Activated CD8-positive, alpha-beta memory T cell treated with anti-CD3 and anti-CD28 coated beads, Interleukin-2, amount 50 U/mL, for 48 hours (primary cell): ENCODE results near the gene FZD8.

ENCODE experiments used
- DNase-seq: peaks from one replicate; pipeline ENCODE4 v3.0.0-alpha.2; 2020

The FZD8 gene

DNA sequence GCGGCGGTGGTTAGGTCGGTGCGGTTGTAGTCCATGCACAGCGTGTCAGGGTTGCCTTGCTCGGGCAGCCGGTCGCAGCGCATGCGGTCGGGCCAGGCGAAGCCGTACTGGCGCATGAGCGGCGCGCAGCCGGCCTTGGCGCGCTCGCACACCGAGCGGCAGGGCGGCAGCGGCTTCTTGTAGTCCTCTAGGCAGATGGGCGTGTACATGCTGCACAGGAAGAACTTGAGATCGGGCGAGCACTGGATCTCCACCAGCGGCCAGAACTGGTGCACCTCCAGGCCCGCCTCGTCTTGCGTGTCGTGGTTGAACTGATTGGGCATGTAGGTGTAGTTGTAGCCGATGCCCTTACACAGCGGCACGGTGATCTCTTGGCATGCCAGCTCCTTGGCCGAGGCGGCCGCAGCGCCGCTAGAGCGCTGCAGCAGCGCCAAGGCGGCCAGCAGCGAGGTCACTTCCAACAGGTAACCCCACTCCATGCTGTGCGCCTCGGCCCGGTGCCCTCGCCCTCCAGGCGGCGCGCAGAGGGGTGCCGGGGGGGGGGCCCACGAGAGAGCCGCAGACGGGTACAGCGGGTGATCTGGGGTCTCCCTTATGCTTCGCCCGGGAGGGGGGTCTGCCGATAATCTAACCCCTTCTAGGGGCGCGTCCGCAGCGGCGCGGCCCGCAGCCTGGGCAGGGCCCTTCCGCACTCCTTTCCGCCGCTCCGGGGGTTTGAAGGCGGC, 983 bp downstream of the FZD8 start:
- DNase-seq = peak; percentile 76

DNA sequence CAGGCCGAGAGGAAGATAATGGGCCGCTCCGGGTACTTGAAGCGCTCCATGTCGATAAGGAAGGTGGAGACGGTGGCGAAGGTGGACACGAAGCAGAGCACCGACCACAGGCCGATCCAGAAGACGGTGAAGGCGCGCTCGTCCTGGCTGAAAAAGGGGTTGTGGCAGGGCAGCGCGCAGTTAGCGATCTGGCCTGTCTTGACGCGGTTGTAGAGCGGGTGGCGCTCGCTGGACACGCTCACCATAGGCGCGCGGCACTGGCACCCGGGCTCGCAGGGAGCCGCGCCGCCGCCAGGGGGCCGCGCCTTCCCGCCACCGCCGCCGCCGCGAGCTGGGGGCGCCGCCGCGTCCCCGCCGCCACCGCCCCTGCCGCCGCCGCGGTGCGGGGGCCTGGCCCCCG, 1.6 kb downstream of the FZD8 start:
- DNase-seq = peak; percentile 75

DNA sequence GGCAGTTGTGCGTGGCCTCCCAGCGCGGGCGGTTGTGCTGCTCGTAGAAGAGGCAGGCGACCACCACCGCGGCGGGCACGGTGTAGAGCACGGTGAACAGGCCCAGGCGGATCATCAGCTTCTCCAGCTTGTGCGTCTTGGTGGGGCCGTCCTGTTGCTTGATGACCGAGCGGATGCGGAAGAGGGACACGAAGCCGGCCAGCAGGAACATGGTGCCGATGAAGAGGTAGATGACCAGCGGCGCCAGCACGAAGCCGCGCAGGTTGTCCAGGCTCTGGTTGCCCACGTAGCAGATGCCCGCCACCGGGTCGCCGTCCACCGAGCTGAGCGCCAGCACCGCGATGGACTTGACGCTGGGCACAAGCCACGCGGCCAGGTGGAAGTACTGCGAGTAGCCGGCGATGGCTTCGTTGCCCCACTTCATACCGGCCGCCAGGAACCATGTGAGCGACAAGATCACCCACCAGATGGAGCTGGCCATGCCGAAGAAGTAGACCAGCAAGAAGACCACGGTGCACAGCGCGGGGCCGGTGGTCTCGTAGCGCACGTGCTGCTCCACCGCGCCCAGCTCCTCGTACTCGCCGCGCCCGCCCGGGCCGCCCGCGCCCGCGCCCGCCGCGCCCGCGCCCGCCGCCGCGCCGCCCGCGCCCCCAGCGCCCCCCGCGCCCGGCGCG, 2.2 kb downstream of the FZD8 start:
- peak; percentile 56 for DNase-seq

DNA sequence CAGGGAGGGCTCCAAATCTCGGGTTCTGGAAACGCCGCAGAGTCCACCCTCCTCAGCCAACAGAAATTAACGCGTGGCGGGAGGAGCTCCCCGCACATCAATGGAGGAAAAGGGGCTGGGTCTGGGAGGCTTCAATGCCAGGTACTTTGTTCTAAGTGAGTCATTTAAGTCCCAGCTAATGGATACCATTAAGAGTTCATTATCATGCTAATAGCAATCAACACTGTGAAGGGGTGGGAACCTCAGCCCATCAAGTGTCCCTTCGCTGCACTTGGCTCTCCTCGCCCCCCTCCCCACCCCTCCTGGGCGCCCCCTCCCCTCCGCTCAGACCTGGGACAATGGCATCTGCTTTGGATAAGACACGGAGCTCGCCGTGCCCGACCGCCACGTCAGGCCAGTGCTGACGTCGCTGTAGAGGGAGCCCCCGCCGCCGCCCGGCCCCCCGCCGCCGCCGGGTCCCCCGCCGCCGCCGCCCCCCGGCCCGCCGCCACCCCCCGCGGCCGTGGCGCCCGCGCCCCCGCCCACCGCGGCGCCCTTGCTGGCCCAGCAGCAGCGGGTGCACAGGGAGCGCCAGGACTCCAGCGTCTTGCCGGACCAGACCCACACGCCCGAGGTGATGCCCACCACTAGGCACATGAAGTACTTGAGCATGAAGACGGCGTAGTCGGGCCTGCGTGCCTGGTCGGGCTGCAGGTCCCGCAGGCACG, 2.9 kb downstream of the FZD8 start:
- DNase-seq = no peak

DNA sequence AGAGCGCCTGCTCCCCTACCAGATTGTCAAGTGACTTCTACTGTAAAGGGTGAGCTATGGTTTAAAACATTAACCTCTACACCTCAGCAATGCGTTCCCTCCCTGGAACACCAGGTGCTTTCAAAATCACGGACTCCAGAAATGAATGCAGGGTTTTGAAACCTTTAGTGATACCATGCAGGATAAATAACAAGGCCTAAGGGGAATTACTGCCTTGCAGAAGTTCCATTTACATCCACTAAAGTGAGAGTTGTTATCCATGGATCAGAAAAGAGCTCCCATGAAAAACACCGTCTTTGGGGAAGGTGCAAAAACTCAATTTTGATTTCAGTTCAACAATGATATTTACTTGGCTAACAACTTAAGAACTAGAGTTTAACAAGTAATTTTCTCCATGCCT, 4.0 kb downstream of the FZD8 start:
- DNase-seq = no peak

DNA sequence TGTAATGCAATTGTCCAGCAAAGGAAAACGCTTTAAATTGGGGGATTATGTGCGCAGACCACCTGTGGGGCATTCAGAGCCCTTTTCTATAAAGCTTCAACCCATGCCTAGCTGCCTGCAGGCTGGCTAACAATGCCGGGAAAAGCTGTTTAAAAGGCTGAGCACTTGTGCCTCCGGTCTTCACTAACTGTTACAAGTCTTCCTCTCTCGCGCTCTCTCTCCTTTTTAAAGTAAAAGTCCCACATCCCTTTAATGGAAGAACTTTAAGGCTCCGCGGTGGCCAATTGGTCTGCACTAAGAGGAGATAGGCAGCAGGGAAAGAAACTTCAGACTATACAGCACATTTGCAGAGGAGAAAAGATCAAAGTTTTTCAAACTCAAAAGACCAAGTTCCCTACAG, 4.6 kb downstream of the FZD8 start:
- DNase-seq = no peak

DNA sequence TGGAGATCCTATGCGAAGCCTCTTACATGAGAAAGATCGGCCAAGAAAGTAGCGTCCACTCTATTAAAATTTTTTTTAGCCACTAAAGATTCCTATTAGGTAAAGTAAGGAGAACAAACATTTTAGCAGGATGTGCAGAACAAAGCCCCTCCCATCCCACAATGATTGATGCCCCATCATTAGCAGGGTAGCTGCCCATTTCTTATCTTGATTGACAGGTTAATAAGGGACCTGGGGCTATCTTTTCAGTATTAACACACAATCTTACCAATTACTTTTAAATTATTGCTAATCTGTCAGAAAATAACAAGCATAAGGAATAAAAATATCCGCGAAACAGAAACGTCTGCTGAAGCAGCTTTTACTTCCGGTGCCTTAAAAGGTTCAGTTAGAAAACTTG, 5.1 kb downstream of the FZD8 start:
- DNase-seq = no peak

DNA sequence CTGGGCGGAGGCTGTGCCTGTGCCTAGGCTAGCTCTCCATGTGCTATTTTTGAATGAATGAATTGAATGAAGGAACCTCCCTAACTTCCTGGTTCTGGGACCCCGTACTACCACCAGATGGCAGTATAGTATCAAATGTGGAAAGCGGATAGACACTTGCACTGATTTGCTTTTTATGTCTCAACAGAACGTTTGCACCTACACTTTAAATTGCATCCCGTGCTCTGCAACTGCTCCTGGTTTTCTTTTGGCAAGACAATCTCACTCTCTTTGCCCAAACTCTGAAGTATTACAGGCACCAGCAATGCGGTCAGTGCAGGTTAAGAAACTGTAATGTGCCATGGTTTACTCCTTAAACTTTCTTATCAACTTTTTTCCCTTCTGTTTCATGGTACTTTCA, 6.5 kb downstream of the FZD8 start:
- peak; percentile 54 for DNase-seq

DNA sequence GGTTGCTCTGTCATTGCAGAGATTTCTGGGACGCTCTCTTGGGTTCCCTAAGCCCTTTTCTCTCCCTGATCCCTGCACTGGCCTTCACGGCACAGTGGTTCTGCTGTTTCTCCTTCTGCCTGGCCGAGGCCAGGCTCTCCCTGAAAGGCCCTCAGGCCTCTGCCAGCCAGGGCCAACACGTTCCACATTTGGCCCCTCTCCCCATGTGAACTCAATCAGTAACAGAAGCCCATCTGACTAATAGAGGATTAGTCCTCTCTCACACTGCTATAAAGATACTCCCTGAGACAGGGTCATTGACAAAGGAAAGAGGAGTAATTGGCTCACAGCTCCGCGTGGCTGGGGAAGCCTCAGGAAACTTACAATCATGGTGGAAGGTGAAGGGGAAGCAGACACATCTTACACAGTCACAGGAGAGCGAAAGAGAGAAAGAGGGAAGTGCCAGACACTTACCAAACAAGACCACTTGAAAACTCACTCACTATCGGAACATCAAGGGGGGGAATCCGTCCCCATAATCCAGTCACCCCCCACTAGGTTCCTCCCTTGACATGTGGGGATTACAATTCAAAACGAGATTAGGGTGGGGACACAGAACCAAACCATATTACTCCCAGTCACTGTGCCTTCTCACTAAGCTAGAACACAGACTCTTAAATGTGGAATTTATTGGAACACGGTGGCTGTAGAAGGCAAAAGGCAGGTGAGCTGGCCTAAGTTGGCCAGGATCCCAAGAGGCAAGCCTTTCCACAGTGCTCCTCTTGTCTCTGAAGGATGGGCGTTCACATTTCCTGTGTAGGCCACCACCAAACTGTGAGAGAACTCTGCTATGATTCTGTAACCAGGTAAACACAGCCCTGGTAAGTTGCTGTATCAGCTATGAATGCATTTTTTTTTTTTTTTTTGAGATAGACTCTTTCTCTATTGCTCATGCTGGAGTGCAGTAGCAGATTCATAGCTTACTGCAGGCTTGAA, 8.8 kb downstream of the FZD8 start:
- DNase-seq = no peak

DNA sequence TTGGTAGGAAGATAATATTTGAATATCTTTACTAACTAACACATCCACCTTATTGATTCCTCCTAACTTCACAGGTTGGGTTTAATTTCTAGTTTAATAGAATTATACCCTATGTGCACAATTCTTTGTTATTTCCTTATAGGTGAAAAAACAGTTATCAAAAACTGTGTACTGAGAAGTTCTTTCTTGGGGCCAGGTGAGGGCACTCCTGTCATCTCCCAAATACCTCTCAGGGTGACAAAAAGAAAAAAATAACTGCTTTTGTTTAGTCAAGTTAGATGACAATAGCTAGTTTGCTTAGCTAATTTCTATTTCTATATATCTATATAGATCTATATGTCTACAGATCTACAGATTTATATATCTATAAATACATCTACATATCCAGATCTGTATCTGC, 10.1 kb downstream of the FZD8 start:
- DNase-seq = no peak

DNA sequence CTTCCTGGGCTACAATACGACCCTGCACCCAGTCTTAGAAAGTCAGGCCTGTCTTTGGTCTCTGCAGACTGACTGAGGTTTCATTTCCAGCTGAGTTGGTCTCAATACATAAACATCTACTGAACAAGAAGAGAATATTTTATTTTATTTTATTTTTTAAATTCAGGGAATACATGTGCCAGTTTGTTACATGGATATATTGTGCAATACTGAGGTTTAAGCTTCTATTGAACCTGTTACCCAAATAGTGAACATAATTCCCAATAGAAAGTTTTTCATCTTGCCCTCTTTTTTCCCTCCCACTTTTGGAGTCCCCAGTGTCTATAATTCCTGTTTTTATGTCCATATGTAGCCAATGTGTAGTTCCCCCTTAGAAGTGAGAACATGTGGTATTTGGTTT, 10.7 kb downstream of the FZD8 start:
- no peak for DNase-seq

DNA sequence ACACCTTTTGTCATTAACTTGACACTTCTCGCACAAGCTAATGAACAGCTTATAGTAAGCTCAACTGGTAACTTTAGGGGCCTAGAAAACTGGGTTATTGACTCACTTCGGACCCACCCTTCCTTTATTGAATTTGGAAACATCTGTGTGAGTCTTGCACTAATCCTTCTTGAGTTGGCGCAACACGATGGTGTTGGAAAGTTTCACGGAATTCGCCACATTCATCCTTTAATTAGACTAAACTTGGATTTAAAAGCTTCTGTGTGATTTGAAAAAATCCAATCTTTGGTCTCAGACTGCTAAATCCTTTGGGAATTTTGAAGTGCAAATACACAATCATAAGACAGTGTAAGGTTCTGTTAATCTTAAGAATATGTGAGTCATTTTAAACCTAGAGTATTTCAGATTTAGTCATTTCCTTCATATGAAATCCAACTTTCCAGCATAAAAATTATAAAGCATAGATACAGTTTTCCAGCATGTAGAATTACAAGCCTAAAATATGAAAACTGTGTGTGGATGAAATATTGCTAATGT, 15.1 kb downstream of the FZD8 start:
- no peak for DNase-seq

DNA sequence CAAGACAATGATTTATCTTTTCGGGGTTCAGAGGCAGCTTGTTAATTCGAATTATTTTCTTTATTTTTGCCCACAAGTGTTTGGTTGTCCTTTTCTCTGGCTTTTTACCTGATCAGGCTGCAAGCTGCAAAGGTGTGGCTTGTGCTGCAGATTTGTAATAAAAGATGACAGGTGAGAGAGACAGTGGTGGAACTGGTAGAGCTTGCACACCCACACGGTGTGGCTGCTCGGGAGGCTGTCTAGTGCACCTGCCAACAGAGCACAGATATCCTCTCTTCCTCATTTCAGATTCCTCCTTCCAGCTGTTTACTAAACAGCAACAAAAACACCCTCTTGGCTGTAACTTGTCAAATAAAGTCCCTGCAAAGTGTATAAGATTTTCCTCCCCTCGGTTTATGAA, 27.8 kb downstream of the FZD8 start:
- no peak for DNase-seq

DNA sequence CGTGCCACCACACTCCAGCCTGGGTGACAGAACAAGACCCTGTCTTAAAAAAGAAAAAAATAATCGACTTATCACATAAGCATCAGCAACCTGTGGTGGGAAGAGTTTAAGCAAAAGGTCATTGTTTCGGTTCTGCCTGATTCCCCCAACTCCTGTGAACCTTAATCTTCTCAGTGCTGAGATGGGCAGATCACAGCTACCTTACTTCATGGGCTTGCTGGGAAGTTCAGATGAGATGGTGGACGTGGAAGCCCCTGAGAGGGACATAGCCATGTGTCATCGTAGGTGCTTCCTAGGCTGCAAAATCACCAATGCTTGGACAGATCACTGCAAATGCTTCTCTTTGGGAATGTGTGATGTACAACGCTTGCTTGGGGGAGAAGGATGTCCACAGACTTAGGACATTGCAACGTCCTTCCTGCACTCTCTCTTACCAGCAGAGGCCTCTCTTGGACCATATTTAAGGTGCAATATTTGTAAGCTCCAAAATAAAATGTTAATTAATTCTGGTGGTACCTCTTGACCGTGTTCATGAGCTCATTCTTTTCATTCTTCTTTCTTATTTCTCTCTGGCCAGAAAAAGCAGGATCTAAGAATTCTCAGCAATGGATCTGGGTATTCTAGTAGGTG, 28.4 kb downstream of the FZD8 start:
- no peak for DNase-seq

DNA sequence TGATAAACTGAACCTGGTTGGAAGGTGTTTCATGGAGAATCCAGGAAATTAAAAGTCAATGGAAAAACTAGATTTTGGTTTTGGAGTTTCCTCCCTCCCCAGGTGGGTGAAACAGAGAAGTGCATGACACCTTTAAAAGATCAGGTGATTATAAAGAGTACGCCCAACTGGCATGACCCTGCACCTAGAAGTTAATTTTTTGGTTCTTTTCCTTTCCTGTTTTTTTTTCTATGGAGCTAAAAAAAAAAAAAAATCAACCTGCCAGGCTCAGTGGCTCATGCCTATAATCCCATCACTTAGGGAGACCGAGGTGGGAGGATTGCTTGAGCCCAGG, 29.0 kb downstream of the FZD8 start:
- DNase-seq = no peak

DNA sequence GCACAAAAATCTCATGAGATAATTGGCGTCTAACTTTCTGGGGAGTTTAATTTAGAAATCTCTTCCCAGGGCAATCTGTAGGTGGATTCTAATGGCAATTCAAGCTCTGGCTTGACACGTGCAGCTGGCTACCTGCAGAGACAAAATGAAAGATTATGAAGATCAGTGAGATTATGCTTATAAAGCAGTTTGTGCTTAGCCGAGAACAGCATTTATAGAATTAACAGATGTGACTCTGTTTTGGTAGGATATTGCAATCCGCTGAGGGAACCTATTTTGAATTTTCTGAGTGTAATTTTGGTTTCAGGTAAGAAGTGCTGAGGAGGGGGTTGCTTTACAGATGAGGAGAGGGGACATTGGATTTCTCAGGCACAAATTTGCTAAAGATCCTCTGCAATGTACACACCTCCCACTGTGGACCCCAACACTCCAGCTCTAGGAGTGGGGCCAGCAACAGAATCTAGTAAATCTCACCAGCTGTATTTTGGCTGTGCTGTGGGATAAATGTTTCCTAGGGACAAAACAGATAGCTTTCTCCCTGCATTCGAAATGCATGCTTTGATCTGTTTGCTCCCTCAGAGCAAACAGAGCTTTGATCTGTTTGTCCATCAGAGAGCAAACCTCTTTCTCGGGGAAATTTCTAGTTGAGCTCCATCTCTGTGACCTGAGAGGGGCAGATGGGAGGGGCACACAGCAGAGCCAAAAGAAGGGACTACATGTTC, 29.6 kb downstream of the FZD8 start:
- DNase-seq = no peak

DNA sequence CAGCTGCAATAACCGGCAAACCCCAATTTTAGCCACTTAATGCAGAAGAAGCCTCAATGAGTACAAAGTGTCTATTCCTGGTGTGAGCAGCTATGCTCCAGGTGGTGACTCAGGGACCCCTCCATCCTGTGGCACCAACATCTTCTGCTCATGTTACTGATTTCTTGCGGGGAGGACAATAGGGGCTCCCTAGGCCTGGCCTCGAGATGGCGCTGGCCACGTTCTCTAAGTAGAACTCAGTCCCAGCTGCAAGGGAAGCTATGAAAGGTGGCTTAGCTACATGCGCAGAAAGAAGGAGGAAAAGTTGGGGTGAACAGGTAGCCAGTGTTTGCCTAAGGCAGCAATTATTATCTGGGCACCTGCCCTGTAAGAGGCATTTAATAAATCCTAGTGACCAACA, 30.3 kb downstream of the FZD8 start:
- no peak for DNase-seq

DNA sequence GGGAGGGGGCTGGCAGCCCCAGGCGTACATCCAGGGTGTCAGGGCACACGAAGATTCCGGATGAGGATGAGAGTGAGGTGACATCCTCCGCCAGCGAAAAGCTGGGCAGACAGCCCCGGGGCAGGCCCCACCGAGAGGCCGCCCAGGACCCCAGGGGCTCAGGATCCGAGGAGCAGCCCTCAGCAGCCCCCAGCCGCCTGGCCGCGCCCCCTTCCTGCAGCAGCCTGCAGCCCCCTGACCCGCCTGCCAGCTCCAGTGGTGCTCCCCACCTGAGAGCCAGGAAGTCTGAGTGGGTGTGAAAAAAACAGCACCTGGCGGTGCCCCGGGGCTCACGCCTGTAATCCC, 33.8 kb downstream of the FZD8 start:
- no peak for DNase-seq

DNA sequence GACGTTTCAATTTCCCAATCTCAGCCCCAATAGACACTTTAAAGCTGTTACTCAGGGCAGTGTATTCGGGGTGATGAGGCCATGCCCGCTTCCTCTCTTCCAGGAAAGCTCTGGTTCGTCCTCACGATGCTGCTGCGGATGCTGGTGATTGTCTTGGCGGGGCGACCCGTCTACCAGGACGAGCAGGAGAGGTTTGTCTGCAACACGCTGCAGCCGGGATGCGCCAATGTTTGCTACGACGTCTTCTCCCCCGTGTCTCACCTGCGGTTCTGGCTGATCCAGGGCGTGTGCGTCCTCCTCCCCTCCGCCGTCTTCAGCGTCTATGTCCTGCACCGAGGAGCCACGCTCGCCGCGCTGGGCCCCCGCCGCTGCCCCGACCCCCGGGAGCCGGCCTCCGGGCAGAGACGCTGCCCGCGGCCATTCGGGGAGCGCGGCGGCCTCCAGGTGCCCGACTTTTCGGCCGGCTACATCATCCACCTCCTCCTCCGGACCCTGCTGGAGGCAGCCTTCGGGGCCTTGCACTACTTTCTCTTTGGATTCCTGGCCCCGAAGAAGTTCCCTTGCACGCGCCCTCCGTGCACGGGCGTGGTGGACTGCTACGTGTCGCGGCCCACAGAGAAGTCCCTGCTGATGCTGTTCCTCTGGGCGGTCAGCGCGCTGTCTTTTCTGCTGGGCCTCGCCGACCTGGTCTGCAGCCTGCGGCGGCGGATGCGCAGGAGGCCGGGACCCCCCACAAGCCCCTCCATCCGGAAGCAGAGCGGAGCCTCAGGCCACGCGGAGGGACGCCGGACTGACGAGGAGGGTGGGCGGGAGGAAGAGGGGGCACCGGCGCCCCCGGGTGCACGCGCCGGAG, 34.4 kb downstream of the FZD8 start:
- peak; percentile 53 for DNase-seq

DNA sequence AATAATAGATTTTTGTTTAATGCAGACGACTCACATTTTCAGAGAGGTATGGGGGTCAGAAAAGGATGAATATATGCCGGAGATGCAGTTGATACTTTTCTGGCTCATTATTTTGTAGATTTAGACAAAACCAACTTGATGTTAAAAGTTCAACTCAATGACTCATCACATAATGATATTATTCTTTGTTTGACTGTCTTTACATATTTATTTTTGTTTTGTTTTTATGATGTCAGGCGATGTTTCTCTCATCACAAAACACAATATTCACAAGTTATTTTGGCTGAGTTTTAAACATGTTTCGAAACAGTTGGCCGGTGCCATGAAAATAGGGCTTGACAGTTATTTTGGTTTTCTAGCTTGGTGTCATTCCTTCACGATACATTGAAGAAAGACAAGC, 35.7 kb downstream of the FZD8 start:
- no peak for DNase-seq

DNA sequence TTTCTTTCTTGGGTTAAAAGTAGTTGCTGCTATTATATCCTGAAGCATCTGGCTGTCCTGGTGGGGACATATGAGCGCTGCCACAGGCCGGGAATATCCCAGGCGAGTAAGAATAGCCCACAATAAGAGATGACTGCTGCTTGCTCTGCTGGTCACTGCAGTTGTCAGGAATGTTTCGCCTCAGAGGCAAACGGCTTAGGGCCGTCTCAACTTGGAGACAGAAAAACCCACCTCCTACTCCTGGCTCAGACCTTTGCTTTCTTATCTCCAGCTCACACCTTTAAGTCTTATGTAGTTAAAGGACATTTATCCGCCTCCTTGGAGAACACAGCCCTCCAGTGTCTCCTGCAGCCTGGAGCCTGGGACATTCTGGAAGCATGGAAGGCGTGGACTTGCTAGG, 36.9 kb downstream of the FZD8 start, which contains the start of gene GJD4:
TSS of gene GJD4 (plus strand) at position 151 of the 400 bp plus-strand sequence. CDS start at position 378, 227 bp downstream.
- no peak for DNase-seq
